WERI-Rb-1 (cell line): ENCODE measurements around the gene RFFL.

Experiments used
- DNase-seq: peaks from one replicate; pipeline ENCODE4 v3.0.0-alpha.2; 2020
- H3K27ac ChIP-seq: fragments of 250-450 bp; sonication (Bioruptor Pico); 2 replicates; pipeline ENCODE4 v1.5.1; 2020; ENCODE audit warnings: mild to moderate bottlenecking, moderate library complexity
- H3K27me3 ChIP-seq: fragments of 250-450 bp; sonication (Bioruptor Pico); 2 replicates; pipeline ENCODE4 v1.5.1; 2021; ENCODE audit warnings: mild to moderate bottlenecking, low read depth, moderate library complexity; ENCODE audit not compliant: insufficient read depth, severe bottlenecking
- H3K36me3 ChIP-seq: fragments of 250-450 bp; sonication (Bioruptor Pico); 2 replicates; pipeline ENCODE4 v1.5.1; 2020; ENCODE audit warnings: mild to moderate bottlenecking, moderate library complexity
- H3K4me3 ChIP-seq: 2 replicates; pipeline ENCODE4 v1.5.1; 2011; ENCODE audit warnings: low read depth, mild to moderate bottlenecking, control low read depth, low read length
- H3K9me3 ChIP-seq: fragments of 250-450 bp; sonication (Bioruptor Pico); 2 replicates; pipeline ENCODE4 v1.5.1; 2021; ENCODE audit warnings: mild to moderate bottlenecking, moderate library complexity; ENCODE audit not compliant: severe bottlenecking
- TF ChIP-seq, protein P1 (sequence below): IDR thresholded peaks from 2 replicates; pipeline ENCODE4 v1.5.1; 2011; ENCODE audit warnings: low read depth, mild to moderate bottlenecking, control low read depth, inconsistent platforms, low read length

Gene RFFL

DNA sequence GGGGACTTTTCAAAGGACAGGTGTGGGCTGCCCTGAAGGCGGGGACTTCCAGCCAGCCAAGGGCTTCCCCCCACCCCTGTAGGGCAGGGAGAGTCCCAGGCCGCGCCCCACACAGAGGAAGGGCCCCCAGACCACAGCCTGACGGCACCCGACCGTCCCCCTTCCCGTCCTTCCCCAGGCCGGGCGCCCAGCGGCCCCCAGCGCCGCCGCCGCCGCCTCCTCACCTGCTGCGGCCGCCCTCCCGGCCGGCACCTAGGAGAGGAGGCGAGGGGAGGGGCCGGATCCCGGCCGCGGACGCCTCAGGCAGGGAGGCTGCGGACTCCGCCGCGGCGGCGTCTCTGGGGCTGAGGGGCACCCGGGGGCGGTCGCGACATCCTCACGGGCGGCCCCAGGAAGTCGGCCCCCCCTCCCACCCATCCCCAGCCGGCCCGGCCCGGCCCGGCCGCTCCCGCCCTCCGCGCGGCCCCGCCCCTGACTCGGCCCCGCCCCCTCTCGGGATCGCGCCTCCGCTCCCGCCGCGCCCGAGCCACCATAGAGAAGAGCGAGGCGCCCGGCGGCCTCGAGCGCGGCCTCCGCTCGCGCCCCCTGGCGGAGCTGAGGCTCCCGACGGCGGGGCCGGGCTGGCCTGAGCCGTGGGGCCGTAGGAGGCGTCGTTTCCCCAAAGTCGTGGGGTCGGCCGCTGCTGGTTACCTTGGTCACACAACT is 25.5 kb upstream of the RFFL start:
- H3K27ac ChIP-seq: peak overlapping the region; percentile 63
- H3K9me3 ChIP-seq: no peaks in the 10 kb centered on the region
- no peaks in the 10 kb centered on the region for H3K27me3 ChIP-seq
- H3K36me3 ChIP-seq: no peaks in the 10 kb centered on the region
- peak overlapping the region; percentile 88 for H3K4me3 ChIP-seq
- TF ChIP-seq, protein P1, sequence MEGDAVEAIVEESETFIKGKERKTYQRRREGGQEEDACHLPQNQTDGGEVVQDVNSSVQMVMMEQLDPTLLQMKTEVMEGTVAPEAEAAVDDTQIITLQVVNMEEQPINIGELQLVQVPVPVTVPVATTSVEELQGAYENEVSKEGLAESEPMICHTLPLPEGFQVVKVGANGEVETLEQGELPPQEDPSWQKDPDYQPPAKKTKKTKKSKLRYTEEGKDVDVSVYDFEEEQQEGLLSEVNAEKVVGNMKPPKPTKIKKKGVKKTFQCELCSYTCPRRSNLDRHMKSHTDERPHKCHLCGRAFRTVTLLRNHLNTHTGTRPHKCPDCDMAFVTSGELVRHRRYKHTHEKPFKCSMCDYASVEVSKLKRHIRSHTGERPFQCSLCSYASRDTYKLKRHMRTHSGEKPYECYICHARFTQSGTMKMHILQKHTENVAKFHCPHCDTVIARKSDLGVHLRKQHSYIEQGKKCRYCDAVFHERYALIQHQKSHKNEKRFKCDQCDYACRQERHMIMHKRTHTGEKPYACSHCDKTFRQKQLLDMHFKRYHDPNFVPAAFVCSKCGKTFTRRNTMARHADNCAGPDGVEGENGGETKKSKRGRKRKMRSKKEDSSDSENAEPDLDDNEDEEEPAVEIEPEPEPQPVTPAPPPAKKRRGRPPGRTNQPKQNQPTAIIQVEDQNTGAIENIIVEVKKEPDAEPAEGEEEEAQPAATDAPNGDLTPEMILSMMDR: peak; percentile 81
- DNase-seq: peak; percentile 76

DNA sequence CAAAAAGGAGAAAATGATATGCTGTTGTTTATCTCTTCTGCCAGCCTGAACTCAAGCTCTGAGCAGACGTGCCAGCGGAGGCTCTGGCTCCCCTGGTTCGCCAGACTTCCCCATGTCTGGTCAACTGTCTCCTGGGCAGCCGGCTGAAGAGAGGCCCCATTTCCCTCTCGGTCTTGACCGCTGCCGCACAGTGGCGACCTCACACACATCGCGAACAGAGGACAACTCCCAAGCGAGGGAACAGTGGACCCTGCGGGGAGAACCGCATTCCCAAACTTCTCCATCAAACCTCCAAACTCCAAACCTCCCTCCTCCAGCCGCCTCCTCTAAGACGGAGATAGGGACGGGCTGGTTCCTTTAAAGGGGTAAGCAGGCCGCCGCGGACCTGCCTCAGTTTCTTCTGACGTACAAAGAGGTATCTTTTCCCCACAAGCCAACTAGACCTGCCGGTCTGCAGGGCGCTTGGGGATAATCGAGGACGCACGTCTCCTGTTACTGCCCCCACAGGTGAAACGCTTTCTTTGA is 24.9 kb upstream of the RFFL start:
- Histone ChIP-seq H3K4me3 (peak overlapping the region; percentile 88), H3K27me3 (no peaks in the 10 kb centered on the region), H3K27ac (peak overlapping the region; percentile 63), H3K36me3 (no peaks in the 10 kb centered on the region), H3K9me3 (no peaks in the 10 kb centered on the region)
- peak; percentile 48 for DNase-seq
- TF ChIP-seq, protein P1: peak; percentile 21; the same call in 1 of the 2 replicates

DNA sequence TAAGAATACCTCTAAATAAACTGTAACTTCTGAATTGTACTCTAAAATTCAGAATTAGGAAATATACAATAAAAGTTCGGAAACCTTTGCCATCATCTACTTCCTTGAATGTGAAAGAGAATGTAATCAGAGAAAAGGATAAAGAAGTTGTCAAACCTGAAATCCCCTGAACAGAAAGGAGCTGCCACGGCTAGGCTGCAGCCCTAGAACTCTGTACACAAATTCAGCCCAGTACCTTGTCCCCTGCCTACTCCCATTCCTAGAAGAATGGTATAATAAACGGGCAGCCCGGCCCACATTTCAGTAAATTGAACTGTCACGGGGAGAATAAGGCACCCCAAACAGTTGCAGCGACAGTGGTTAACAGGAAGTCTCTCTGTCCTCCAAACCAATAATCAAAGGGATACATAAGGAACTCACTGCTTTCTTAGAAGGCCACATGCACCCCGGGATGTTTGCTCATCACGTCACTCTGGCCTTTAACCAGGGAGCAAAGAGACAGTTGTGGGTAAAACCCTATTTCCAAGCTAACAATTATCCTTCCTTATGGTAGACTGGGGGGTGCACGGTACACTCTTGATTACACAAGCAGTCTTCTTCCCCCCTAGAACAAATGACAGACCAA is 24.3 kb upstream of the RFFL start:
- H3K27me3 ChIP-seq: no peaks in the 10 kb centered on the region
- H3K9me3 ChIP-seq: no peaks in the 10 kb centered on the region
- no peaks in the 10 kb centered on the region for H3K36me3 ChIP-seq
- DNase-seq: no peak
- no peak overlapping the region for H3K27ac ChIP-seq
- peak overlapping the region; percentile 88 for H3K4me3 ChIP-seq
- TF ChIP-seq, protein P1: no peak

DNA sequence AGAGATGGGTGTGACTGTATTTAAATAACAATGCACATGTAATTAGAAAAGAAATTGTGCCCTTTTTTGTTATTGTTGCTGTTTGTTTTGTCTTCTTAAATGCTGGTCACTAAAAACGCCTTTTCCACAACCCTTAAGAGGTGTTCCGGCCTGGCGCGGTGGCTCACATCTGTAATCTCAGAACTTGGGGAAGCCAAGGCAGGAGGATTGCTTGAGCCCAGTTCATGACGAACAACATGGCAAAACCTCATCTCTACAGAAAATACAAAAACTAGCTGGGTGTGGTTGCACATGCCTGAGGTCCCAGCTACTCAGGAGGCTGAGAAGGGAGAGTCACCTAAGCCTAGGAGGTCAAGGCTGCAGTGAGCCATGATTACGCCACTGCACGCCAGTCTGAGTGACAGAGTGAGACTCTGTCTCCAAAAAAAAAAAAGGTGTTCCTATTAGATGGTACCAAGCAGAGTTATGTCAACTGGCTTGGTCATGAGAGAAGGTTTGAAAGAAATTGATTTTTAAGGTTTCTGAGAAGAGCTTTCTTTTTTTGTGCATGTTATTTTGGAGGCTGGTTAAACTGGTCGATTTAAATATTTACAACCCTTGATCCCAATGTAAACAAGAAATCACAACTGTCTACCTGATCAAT is 23.5 kb upstream of the RFFL start:
- Histone ChIP-seq H3K4me3 (no peak overlapping the region), H3K9me3 (no peaks in the 10 kb centered on the region), H3K27me3 (no peaks in the 10 kb centered on the region), H3K36me3 (no peaks in the 10 kb centered on the region), H3K27ac (no peak overlapping the region)
- TF ChIP-seq, protein P1: no peak
- no peak for DNase-seq

DNA sequence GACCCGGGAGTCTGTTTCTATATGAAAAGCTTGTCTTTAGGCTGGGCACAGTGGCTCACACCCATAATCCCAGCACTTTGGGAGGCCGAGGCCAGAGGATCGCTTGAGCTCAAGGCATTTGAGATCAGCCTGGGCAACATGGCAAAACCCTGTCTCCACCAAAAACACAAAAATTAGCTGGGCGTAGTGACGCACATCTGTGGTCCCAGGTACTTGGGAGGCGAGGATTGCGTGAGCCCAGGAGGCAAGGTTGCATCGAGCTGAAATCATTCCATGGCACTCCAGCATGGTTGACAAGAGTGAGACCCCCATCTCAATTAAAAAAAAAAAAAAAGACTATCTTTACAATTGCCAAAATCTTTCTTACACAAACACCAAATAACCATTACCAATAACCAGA is 22.7 kb upstream of the RFFL start:
- TF ChIP-seq, protein P1: no peak
- Histone ChIP-seq H3K27ac (no peak overlapping the region), H3K4me3 (no peak overlapping the region), H3K9me3 (no peaks in the 10 kb centered on the region), H3K36me3 (no peaks in the 10 kb centered on the region), H3K27me3 (no peaks in the 10 kb centered on the region)
- DNase-seq: no peak
